B cell (primary cell): Measurements from ENCODE around the gene MARS1.
A peak's percentile ranks its signal among the peaks of the same experiment; 100 is the strongest.

Experiments used
- EZH2 ChIP-seq: IDR thresholded peaks from 2 replicates; pipeline ENCODE4 v1.6.1; 2012; ENCODE audit warnings: borderline replicate concordance, low read depth, mild to moderate bottlenecking, moderate library complexity, low read length; ENCODE audit not compliant: insufficient read depth, poor library complexity, severe bottlenecking
- TF ChIP-seq, protein P1 (sequence below): fragments of 200-600 bp; IDR thresholded peaks from one replicate; pipeline ENCODE4 v1.8.0; 2022; ENCODE audit warnings: antibody characterized with exemption, mild to moderate bottlenecking

DNA sequence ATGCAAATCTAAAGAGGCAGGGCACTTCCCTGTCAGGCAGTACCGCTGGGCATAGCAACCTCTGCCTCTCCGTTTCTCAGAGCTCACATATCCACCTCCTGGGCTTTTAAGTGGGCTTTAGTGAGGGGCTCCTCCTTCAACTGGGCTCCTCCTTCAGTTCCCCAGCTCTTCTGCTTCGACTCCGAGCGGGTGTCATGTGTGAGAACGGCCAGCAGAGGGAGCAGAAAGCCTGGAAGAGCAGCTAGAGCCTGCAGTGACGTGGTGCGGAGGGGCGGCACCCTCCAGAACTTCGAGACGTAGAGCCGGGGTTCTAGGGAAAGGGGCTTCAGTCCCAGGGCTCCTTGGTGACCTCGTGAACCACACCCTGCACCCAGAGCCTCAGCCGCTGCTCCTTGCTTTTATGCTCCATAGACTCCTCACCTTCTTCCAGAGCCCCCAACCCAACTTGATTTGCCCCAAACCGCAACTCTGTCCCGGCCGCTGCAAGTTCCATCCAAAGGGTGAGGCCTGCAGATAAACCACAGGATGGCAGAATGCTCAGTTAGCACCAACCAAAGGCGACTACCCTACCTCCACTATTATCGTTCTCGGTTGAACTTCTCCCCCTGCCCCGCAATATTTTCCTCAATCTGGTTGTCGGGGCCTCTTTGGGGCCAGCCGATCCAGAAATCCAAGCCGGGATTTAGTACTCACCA, 28.7 kb upstream of the MARS1 start:
- TF ChIP-seq, protein P1, sequence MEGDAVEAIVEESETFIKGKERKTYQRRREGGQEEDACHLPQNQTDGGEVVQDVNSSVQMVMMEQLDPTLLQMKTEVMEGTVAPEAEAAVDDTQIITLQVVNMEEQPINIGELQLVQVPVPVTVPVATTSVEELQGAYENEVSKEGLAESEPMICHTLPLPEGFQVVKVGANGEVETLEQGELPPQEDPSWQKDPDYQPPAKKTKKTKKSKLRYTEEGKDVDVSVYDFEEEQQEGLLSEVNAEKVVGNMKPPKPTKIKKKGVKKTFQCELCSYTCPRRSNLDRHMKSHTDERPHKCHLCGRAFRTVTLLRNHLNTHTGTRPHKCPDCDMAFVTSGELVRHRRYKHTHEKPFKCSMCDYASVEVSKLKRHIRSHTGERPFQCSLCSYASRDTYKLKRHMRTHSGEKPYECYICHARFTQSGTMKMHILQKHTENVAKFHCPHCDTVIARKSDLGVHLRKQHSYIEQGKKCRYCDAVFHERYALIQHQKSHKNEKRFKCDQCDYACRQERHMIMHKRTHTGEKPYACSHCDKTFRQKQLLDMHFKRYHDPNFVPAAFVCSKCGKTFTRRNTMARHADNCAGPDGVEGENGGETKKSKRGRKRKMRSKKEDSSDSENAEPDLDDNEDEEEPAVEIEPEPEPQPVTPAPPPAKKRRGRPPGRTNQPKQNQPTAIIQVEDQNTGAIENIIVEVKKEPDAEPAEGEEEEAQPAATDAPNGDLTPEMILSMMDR = peak; percentile 84
- no peak for TF ChIP-seq EZH2
